Myocyte (in vitro differentiated cells): ENCODE results near the gene CNOT3. TPM values are rescaled to one million over a fixed set of nuclear protein-coding genes. Genes with fewer than 3 reads are reported as not detected.

Source experiments
- DNase-seq: peaks from one replicate; pipeline ENCODE4 v3.0.0-alpha.2; 2012; ENCODE audit warnings: low read depth
- total RNA-seq: library from RNA; depleted of rRNA; stranded (reverse); fragments of >200 nt; gene quantifications from 2 replicates; pipeline ENCODE4 v1.2.3, GENCODE V29; 2014

CNOT3 gene
- total RNA-seq, 1 donor from 2014 or later: 17.2 TPM

DNA sequence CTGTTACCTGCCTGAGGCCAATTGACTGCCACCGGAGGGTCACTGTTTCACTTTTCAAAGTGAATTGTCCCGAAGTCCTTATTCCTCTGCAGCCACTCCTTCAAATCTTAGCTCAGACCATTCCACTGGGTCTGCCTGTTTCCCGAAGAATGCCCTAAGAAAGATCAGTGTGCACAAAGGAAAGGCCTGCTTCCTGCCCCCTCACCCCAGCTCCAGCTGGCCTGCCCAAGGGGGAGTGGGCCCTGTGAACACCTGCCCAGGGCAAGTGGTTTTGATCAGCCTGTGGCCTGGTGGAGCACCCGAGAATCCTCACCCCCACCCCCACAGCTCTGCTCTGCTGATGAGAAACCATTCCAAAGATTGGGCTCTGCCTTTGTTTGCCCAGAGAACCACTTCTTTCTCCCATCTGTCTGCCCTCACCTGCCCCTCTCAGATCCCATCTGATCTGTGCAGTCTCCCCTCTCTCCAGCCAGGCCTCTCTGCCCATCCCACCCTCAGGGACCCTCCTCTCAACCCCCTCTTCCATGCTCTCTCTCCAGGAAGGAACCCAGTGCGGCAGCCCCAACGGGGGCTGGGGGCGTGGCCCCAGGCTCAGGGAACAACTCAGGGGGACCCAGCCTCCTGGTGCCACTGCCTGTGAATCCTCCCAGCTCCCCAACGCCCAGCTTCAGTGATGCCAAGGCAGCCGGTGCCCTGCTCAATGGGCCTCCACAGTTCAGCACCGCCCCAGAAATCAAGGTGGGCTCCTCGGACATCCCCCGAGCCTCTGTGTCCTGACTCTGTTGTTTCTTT, 11.7 kb downstream of the CNOT3 start:
- peak; percentile 34 for DNase-seq

DNA sequence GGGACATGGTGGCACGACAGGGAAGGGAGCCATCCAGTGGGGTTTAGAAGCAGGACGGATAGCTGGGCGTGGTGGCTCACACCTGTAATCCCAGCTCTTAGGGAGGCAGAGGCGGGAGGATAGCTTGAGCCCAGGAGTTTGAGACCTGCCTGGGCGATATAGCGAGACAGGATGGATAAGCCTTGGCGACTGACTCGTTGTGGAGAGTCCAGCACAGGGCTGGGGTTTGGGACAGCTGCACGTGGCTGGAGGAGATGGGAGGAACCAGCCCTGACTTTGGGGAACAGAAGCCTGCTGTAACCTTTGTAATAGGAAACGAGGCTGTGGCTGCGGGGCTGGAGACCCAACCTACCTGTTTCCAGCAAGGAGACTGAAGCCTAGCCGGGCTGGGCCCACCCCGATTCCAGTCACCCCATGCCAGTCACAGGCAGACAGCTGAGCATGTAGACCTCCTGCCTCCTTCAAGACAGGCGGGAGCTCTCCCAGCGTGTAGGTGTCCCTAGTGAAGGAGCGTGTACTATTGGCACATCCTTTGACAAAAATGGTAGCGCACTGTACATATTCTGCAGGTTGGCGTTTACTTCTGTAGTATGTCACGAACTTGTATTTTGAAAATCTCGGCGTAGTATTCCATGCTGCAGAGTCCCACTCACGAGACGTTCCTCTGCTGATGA, 13.9 kb downstream of the CNOT3 start:
- peak; percentile 65 for DNase-seq

DNA sequence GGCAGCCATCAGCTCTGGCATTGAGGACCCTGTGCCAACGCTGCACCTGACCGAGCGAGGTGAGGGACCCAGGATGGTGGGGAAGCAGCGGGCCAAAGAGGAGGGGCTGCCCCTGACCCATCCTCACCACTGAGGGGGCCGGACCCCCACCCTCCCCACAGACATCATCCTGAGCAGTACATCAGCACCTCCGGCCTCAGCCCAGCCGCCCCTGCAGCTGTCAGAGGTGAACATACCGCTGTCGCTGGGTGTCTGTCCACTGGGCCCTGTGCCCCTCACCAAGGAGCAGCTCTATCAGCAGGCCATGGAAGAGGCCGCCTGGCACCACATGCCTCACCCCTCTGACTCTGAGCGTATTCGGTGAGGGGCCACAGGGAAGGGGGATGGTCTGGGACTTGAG, 14.7 kb downstream of the CNOT3 start:
- DNase-seq: no peak

DNA sequence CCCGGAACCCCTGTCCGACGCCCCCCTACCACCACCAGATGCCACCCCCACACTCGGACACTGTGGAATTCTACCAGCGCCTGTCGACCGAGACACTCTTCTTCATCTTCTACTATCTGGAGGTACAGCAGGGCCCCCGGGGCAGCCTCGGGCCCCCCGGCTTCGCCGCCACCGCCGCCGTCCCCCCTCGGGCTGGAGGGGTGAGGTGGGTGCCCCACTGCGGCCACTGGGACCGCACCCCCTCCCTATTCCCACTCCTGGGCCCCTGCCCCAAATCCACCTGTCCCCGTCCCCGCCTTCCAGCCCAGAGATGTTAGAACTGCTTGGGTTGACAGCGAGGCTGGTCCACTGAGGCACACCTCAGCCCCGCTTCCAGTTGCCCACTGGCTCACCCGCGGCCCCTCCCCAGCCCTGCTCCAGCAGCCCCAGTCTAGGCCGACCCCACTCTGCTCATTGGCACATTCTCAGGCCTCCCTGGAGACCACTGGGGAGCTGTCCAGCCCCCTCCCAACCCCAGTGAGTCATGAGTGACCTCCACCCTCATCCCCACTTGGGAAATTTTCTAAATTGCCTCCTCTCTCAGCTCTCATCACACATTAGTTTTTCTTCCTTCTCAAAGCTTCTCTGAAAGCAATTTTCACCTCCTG, 15.4 kb downstream of the CNOT3 start:
- DNase-seq: no peak

DNA sequence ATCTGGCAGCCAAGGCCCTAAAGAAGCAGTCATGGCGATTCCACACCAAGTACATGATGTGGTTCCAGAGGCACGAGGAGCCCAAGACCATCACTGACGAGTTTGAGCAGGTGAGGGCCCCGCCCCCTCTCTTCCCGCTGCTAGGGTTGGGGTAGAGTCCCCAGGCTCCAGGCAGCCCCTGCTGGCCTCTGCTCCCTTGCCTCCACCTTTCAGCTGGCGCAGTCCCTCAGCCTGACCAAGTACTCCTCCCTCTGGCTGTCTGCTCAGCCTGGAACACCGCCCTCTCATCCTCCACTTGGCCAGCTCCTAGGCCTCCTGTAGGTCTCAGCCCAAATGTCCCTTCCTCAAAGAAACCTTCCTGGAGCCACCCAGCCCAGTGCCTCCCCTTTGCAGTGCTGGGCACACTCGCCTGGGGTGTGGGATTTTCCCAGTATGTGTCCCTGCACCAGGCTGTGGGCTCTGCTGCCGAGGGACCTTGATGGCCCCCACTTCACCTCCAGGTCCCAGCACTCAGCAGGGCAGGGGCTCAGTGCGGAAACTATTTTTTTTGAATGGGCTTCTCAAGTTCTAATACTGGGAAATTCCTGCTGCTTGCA, 16.3 kb downstream of the CNOT3 start:
- peak; percentile 51 for DNase-seq

DNA sequence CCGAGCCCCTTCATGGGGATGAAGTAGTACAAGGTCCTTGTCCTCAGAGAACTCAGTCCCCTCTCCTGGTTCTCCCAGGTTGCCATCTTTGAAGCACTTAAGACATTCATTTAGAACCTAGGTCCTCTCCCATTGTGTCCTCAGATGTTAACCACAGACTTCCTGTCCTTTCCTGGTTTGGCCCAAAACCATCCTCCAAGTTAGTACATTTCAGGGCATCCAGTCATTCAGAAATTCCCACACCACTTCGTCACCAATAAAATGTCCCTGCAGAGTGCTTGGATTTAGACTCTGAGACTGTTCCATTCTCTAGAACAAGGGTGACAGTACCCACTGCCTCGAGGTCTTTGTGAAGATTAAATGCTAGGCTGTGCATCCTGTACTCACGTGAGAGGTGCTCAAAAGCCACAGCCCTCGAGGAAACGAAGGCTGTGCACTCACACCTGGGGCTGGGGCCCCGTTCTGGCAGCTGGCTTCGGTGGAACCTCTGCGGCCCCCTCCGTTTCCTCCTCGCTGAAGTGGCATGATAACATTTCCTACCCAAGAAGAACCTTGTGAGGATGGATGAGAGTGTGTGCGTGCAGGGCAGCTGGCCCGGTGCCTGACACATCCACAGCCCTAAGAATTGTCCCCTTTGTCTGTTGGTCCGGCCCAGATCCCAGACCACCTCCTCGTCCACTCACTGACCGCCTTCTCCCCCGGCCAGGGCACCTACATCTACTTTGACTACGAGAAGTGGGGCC, 17.2 kb downstream of the CNOT3 start:
- DNase-seq: no peak

DNA sequence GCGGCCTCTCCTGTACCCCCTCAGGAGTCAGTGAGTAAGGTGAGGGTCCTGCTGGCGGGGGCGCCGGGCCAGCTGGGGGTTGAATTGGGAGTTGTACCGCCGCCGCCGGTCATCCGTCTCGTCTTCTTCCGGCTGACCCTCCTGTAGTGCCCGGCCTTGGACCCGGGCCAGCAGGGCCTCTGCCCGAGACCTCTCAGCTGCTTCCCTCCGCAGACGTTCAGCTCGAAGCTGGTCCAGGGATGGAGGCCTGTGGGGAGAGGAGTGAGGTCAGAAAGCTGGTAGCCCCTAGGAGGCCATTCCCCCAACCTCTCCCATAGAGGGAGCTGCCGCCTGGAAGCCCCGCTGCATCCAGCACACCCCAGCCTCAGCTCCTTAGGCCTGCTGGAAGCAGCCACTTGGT, 18.1 kb downstream of the CNOT3 start:
- DNase-seq: no peak

DNA sequence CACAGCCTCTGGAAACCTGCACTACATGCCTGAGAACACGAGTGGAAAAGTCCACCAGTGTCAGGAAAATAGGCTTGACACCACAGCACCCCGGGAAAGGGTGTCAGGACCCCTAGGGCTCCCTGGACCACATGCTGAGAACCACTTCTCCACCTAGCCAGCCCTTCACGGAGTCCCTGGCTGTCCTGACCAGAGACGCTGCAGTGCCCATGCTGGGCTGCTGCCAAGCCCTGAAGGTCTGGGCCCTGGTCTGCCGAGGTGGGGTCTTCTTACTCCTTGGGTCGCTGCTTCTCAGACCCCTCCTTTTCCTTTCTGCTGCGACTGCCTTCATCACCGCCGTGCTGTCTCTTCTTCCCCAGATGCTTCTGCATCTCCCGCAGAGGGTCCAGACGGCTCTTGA, 18.9 kb downstream of the CNOT3 start:
- DNase-seq: no peak

DNA sequence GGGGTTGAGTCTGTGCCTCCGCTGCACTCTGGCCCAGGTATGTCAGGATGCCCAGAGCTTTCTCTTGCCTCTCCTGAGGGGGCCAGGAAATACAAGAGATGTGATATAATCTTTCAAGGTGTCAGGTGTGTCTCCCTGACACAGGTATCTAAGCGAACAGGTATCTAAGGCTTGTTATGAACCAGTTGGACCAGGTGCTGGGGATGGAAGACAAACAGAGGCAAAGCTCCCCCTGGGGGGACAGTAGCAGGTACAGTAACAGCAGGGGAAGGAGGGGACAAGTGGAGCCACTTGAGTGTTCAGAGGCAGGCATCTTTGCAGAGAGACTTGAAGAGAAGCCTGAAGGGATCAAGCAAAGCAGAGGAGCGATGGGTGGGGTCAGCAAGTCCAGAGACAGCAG, 19.4 kb downstream of the CNOT3 start:
- no peak for DNase-seq

DNA sequence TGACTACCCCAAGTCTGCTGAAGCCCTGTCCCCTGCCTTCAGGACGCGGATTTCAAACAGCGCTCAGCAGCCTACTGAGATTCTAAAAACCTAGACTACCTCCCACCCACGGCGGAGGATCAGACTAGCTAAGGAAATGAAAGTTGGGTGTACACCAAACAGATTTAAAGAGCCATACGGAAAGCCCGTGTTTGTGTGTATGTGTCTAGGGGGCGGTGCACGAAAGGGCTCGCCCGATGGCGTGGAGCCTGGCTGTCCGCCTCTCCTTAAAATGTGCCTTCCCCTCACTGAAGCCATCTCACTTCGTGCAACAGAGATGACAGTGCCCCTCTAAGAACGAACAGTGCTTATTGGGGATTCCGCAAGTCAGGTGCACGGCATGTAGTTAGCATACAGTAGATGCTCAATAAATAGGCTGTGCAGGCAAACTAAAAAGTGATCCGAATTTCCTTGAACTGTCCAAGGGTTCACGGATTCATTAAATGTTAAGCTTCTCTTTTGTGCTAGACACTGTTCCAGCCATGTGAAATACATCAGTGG, 21.3 kb downstream of the CNOT3 start:
- peak; percentile 29 for DNase-seq

DNA sequence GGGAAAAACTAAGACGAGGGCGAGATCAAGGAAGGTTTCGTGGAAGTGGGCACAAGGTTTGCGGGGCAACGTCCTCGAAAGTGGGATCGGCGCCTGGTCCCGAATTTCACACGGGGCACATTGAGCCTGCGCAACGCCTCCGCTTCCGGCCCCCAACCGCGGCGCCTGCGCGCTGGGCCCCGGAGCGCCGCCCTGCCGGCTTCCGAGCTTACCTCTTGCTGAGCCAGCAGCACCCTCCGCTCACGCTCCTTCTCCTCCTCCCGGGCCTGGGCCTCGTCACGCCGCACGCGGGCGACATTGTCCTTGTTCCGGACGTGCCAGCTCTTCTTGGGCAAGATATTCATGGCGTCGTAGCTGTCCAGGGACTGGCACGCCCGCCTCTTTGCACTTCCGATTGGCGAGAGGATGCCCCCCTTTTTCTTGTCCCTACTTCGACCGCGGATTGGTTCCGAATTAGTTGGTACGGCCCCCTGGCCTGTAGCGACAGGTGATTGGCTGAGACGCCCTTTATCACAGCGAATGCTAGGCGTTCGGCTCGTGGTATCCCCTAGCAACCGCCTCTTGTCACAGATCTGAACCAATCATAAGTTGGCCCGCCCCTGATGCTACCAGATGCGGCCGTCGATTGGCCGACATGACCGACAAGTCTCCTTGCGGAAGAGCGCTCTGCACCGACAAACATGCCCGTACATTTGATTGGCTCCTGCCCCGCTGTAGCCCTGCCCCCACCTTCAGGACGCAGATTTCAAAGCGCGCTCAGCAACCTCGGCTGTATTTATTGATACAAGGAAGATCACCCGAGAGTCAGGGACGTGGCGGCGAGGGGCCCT, 22.0 kb downstream of the CNOT3 start, which contains the start of gene LENG1:
Gene LENG1 (minus strand): TSS at position 370 of the 830 bp plus-strand sequence. CDS start 26 bp downstream, at position 344.
- peak; percentile 100 for DNase-seq

DNA sequence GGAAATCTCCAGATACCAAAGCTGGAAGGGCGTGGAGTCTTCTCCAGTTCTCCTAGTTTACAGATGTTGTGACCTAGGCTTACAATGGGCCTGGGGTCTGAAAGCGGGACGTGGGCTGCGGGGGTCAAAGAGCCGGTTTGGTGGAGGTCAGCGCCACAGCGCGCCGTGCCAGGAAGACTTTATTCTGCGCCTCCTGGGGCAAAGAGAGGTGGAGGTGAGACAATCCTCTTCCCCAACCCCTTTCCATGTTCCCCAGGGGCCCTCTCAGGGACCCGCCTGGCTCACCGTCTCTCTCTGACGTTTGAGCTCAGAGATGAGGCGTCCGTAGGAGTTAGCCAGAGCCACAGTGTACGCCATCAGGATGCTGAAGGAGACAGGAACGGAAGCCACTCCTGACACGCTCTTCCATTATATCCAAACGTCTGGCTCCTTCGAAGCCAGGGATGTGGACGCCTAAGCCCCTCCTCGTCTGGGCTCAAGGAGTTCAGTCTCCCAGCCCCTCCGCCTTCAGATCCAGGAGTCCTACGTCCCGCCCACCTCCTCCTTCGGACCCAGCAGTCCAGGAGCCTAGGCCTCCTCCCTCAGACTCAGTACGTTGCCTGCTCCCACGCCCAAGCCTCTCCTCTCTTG, 22.7 kb downstream of the CNOT3 start:
- DNase-seq: no peak

DNA sequence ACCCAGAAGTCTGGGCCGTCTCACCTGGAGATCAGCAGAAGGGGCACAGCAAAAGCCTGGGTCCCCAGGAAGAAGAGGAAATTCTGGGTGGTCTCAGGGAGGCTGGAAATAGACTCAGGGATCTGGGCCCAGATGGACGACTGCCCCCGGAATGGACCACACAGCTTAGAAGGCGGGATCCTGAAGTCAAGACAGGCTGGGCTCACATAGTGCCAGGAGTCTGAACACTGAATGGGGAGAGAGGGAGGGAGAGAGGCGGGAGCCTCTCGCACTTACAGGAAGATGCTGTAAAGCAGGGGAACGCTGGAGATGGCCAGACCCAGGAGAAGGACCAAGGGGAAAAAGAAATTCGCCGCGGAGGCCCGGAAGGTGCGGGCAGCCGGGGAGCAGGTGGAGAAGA, 23.3 kb downstream of the CNOT3 start:
- DNase-seq: no peak

DNA sequence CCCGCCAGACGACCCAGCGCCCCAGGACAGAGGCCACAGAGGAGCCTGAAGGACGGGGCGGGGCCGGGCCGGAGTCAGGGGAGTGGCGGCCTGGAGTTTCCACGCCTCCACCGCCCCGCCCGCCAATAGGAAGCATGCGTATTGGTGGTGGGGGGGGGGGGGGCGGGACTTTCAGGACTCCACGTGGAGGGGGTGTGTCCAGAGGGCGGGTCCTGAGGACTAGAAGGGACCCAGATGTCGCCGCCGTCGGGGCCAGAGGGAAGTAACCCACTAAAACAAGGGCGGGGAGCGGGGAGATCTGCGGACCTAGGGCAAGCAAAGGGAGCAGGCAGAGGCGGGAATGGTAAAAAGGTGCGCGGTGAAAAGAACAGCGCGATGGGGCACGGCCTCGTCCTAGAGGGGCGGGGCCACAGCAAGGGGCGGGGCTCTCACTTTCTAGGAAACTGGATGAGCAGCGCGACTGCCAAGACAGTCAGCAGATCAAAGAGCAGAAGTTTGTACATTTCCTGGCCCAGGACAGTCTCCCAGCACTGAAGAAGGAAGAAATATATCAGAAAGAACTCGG, 24.8 kb downstream of the CNOT3 start:
- peak; percentile 31 for DNase-seq

DNA sequence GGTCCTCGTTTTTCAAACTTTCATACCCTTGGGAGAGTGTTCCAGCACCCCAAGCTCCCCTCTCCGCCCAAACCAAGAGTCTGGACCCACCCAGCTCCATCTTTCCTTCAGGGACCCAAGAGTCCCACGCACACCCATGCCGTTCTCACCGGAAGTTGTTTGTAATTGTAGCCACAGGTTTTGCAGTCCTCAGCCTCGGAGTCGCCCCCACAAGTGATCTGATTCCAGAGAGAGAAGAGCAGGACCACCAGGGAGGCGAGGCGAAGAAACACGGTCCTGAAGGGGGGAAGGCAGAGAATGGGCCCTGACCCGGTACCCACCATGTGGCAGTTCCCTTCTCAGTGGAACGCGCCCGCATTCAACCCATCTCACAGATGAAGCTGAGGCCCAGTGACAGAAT, 25.3 kb downstream of the CNOT3 start:
- no peak for DNase-seq

DNA sequence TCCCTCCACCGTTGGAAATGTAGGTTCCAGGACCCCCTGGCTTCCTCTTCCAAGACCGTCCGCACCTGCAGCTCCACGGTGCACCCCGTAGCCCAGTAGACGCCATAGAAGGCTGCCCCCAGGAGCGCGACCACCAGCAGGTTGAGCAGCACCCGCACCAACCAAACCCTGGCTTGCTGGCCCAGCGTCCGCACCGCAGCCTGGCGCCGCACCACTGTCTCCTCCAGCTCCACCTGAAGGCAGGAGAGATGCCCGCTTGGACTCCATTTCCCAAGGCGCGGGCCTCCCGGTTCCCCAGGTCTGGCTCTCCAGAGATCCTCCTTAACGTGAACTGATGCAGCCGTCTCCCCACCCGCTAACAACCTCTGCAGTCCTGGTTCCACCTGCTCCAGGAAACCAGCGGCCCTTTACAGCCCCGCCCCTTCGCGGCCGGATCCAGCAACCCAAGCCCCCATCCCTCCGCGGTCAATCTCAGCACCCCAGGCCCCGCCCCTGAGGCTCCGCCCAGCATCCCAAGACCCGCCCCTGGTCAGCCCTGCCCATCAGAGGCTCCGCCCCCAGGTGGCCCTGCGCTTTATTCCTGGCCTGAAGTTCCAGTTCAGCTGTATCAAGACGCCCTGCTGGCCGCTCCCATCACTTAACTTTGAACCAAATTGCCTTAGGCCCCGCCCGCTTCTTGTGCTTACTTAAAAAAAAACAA, 27.0 kb downstream of the CNOT3 start:
- DNase-seq: no peak

DNA sequence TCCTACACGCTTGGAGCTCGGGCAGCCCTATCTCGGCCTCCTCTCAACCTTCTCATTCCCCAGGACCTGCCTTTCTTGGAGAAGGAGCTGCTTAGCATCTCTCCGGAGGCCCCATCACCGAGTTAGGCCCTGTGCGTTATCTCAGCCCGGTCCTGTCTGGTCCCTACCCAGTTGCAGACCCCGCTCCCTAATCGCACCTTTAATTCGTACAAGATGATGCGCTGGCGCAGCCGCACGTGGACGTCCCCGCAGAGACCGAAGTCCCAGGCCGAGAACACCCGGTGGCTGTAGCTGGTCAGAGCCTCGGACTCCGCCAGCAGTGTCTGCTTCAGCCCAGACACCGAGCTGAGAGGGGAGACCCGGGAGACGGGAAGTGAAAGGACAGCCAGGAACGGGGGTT, 27.7 kb downstream of the CNOT3 start:
- no peak for DNase-seq

DNA sequence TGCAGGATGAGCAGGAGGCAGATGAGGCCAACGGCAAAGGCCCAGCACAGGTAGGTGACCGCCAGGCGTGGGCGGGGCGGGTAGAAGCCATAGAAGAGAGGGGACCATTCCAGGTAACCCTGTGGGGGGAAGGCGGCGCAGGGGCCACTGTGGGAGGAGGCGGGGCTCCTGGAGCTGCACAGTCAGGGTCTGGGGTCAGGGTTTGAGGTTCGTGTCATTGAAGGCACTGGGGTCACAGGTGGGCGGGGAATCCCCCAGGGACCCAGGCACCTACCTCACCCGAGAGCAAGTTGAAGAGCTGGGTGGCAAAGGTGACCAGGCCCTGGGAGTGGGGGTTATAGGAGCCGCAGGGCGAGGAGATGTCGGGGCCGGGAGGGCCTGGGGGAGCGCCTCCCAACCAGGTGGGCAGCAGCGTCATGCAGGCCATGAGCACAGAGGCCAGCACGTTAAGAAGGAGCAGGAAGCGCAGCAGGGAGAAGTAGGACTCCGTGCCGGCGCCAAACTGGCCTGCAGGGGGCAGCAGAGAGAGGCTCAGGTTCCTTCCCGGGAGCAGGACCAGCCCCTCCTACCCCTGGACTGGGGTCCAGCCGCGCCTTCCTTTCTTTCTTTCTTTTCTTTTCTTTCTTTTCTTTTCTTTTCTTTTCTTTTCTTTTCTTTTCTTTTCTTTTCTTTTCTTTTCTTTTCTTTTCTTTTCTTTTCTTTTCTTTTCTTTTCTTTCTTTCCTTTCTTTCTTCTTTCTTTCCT, 30.8 kb downstream of the CNOT3 start:
- peak; percentile 84 for DNase-seq
